ENCODE results near the gene RPS6KB1. TPM values are rescaled to one million over a fixed set of nuclear protein-coding genes. Genes with fewer than 3 reads are reported as not detected.

The RPS6KB1 gene
- total and polyA plus RNA-seq, 9 of the 15 experiments (the other 6 are each of a cell fraction or from before 2014, with no cell fraction given): 8.8 to 60.7 (median 35.1) TPM

- TF ChIP-seq ZNF280B (CRISPR knock-in tag; IDR thresholded peaks at IDR 0.05) (no peak), FOSL1 (tag; conservative IDR thresholded peaks at IDR 0.05) (peak; percentile 11; the same call in 1 of the 2 replicates), RBM25 (IDR thresholded peaks at IDR 0.05; ENCODE audit: low read depth, low read length, severe bottlenecking) (no peak), ELK1 (CRISPR knock-in tag; IDR thresholded peaks at IDR 0.05) (no peak), ZNF121 (CRISPR knock-in tag; conservative IDR thresholded peaks at IDR 0.05) (0 out of 2 replicates have a peak, but pooled peaks have one; percentile 9), POLR2G (IDR thresholded peaks at IDR 0.05; ENCODE audit: low read depth, low read length) (peak; percentile 9; the same call in 1 of the 2 replicates), ETV1 (tag; conservative IDR thresholded peaks at IDR 0.05; ENCODE audit: low read depth) (no peak), TAF15 (IDR thresholded peaks at IDR 0.05; ENCODE audit: low read depth, low read length) (no peak), DPF2 (IDR thresholded peaks at IDR 0.05) (no peak), TRIM24 (IDR thresholded peaks at IDR 0.05) (no peak)
- TF ChIP-seq, protein P1, sequence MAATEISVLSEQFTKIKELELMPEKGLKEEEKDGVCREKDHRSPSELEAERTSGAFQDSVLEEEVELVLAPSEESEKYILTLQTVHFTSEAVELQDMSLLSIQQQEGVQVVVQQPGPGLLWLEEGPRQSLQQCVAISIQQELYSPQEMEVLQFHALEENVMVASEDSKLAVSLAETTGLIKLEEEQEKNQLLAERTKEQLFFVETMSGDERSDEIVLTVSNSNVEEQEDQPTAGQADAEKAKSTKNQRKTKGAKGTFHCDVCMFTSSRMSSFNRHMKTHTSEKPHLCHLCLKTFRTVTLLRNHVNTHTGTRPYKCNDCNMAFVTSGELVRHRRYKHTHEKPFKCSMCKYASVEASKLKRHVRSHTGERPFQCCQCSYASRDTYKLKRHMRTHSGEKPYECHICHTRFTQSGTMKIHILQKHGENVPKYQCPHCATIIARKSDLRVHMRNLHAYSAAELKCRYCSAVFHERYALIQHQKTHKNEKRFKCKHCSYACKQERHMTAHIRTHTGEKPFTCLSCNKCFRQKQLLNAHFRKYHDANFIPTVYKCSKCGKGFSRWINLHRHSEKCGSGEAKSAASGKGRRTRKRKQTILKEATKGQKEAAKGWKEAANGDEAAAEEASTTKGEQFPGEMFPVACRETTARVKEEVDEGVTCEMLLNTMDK (IDR thresholded peaks at IDR 0.05; ENCODE audit: borderline replicate concordance, insufficient read depth, low read depth, low read length, poor library complexity, severe bottlenecking): no peak
- TF ChIP-seq, protein P2, sequence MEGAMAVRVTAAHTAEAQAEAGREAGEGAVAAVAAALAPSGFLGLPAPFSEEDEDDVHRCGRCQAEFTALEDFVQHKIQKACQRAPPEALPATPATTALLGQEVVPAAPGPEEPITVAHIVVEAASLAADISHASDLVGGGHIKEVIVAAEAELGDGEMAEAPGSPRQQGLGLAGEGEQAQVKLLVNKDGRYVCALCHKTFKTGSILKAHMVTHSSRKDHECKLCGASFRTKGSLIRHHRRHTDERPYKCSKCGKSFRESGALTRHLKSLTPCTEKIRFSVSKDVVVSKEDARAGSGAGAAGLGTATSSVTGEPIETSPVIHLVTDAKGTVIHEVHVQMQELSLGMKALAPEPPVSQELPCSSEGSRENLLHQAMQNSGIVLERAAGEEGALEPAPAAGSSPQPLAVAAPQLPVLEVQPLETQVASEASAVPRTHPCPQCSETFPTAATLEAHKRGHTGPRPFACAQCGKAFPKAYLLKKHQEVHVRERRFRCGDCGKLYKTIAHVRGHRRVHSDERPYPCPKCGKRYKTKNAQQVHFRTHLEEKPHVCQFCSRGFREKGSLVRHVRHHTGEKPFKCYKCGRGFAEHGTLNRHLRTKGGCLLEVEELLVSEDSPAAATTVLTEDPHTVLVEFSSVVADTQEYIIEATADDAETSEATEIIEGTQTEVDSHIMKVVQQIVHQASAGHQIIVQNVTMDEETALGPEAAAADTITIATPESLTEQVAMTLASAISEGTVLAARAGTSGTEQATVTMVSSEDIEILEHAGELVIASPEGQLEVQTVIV (CRISPR knock-in tag; IDR thresholded peaks at IDR 0.05; ENCODE audit: borderline replicate concordance): no peak
- TF ChIP-seq, protein P3, sequence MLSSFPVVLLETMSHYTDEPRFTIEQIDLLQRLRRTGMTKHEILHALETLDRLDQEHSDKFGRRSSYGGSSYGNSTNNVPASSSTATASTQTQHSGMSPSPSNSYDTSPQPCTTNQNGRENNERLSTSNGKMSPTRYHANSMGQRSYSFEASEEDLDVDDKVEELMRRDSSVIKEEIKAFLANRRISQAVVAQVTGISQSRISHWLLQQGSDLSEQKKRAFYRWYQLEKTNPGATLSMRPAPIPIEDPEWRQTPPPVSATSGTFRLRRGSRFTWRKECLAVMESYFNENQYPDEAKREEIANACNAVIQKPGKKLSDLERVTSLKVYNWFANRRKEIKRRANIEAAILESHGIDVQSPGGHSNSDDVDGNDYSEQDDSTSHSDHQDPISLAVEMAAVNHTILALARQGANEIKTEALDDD (IDR thresholded peaks at IDR 0.05): peak; percentile 46; the same call in 1 of the 2 replicates
Measured at GRCh38 chr17:59845595-59846393, 47.1 kb upstream of the RPS6KB1 start (continued).
